ENCODE data around the gene CSRP1. TPM values are rescaled to one million over a fixed set of nuclear protein-coding genes. Genes with fewer than 3 reads are reported as not detected.

The CSRP1 gene
- total and polyA plus RNA-seq, 2 experiments from 2014 or later = 5.8 to 29.9 TPM

DNA sequence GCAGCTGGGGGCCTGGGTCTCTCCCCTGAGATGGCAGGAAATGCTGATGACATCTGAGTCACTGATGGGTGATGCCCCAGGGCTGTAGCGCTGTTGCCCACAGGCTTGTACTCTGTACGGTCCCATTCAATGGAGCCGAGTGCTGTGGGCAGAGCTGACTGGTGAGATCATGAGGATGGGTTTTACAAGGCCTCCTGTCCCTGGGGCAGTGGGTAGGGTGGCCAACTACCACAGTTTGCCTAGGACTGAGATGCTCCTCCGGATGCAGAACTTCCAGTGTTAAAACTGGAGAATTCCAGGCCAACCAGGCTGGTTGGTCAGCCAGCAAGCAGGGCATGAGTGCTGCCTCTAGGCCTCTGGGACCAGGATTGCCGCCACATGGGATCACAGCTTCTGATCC lies 47.1 kb downstream of the CSRP1 start:
- H3K4me2 ChIP-seq = no peak overlapping the region
- no peaks in the 10 kb centered on the region for H4K20me1 ChIP-seq (replicated peaks; ENCODE audit: insufficient read depth)
- Mint-ChIP-seq H3K9me3 (no peaks in the 10 kb centered on the region), H3K36me3 (ENCODE audit: low read depth) (peaks cover 4% of the 10 kb centered on the region), H3K4me3 (no peak overlapping the region), H3K27me3 (ENCODE audit: insufficient read depth, low read depth, poor library complexity) (peaks cover 12% of the 10 kb centered on the region), H3K4me1 (peaks cover 31% of the 10 kb centered on the region), H3K27ac (no peak overlapping the region)
- H2AFZ ChIP-seq = no peak overlapping the region
- no peak for ATAC-seq
- H3K9me2 ChIP-seq (ENCODE audit: insufficient read depth) = no peaks in the 10 kb centered on the region
- H3K4me1 ChIP-seq (ENCODE audit: insufficient read depth) = peaks cover 13% of the 10 kb centered on the region
- no peaks in the 10 kb centered on the region for H3K36me3 ChIP-seq (ENCODE audit: insufficient read depth)
- H3K79me2 ChIP-seq (replicated peaks; ENCODE audit: insufficient read depth) = no peaks in the 10 kb centered on the region
- no peak for DNase-seq (ENCODE audit: low spot score)
- no peak overlapping the region for H3K27ac ChIP-seq (ENCODE audit: low read depth)
- H3K4me3 ChIP-seq = no peak overlapping the region
- H3K27me3 ChIP-seq (ENCODE audit: insufficient read depth) = no peaks in the 10 kb centered on the region
- peaks cover 7% of the 10 kb centered on the region; the same call in 1 of the 2 replicates for H3F3A ChIP-seq (replicated peaks; ENCODE audit: low read depth)
- TF ChIP-seq, protein P1, sequence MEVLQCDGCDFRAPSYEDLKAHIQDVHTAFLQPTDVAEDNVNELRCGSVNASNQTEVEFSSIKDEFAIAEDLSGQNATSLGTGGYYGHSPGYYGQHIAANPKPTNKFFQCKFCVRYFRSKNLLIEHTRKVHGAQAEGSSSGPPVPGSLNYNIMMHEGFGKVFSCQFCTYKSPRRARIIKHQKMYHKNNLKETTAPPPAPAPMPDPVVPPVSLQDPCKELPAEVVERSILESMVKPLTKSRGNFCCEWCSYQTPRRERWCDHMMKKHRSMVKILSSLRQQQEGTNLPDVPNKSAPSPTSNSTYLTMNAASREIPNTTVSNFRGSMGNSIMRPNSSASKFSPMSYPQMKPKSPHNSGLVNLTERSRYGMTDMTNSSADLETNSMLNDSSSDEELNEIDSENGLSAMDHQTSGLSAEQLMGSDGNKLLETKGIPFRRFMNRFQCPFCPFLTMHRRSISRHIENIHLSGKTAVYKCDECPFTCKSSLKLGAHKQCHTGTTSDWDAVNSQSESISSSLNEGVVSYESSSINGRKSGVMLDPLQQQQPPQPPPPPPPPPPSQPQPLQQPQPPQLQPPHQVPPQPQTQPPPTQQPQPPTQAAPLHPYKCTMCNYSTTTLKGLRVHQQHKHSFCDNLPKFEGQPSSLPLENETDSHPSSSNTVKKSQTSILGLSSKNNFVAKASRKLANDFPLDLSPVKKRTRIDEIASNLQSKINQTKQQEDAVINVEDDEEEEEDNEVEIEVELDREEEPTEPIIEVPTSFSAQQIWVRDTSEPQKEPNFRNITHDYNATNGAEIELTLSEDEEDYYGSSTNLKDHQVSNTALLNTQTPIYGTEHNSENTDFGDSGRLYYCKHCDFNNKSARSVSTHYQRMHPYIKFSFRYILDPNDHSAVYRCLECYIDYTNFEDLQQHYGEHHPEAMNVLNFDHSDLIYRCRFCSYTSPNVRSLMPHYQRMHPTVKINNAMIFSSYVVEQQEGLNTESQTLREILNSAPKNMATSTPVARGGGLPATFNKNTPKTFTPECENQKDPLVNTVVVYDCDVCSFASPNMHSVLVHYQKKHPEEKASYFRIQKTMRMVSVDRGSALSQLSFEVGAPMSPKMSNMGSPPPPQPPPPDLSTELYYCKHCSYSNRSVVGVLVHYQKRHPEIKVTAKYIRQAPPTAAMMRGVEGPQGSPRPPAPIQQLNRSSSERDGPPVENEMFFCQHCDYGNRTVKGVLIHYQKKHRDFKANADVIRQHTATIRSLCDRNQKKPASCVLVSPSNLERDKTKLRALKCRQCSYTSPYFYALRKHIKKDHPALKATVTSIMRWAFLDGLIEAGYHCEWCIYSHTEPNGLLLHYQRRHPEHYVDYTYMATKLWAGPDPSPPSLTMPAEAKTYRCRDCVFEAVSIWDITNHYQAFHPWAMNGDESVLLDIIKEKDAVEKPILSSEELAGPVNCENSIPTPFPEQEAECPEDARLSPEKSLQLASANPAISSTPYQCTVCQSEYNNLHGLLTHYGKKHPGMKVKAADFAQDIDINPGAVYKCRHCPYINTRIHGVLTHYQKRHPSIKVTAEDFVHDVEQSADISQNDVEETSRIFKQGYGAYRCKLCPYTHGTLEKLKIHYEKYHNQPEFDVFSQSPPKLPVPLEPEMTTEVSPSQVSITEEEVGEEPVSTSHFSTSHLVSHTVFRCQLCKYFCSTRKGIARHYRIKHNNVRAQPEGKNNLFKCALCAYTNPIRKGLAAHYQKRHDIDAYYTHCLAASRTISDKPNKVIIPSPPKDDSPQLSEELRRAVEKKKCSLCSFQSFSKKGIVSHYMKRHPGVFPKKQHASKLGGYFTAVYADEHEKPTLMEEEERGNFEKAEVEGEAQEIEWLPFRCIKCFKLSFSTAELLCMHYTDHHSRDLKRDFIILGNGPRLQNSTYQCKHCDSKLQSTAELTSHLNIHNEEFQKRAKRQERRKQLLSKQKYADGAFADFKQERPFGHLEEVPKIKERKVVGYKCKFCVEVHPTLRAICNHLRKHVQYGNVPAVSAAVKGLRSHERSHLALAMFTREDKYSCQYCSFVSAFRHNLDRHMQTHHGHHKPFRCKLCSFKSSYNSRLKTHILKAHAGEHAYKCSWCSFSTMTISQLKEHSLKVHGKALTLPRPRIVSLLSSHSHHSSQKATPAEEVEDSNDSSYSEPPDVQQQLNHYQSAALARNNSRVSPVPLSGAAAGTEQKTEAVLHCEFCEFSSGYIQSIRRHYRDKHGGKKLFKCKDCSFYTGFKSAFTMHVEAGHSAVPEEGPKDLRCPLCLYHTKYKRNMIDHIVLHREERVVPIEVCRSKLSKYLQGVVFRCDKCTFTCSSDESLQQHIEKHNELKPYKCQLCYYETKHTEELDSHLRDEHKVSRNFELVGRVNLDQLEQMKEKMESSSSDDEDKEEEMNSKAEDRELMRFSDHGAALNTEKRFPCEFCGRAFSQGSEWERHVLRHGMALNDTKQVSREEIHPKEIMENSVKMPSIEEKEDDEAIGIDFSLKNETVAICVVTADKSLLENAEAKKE (CRISPR knock-in tag; IDR thresholded peaks at IDR 0.05) = no peak
- TF ChIP-seq STAT1 (IDR thresholded peaks at IDR 0.05; ENCODE audit: unreplicated experiment) (no peak), ETS1 (IDR thresholded peaks at IDR 0.05) (no peak), EZH2phosphoT487 (IDR thresholded peaks at IDR 0.05; ENCODE audit: unreplicated experiment) (no peak), ZNF114 (CRISPR knock-in tag; IDR thresholded peaks at IDR 0.05) (no peak), NANOG (IDR thresholded peaks at IDR 0.05; ENCODE audit: borderline replicate concordance) (no peak), JUNB (IDR thresholded peaks at IDR 0.05; ENCODE audit: unreplicated experiment) (no peak)
- TF ChIP-seq, protein P2, sequence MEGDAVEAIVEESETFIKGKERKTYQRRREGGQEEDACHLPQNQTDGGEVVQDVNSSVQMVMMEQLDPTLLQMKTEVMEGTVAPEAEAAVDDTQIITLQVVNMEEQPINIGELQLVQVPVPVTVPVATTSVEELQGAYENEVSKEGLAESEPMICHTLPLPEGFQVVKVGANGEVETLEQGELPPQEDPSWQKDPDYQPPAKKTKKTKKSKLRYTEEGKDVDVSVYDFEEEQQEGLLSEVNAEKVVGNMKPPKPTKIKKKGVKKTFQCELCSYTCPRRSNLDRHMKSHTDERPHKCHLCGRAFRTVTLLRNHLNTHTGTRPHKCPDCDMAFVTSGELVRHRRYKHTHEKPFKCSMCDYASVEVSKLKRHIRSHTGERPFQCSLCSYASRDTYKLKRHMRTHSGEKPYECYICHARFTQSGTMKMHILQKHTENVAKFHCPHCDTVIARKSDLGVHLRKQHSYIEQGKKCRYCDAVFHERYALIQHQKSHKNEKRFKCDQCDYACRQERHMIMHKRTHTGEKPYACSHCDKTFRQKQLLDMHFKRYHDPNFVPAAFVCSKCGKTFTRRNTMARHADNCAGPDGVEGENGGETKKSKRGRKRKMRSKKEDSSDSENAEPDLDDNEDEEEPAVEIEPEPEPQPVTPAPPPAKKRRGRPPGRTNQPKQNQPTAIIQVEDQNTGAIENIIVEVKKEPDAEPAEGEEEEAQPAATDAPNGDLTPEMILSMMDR (conservative IDR thresholded peaks at IDR 0.05; ENCODE audit: low read depth in 2 of 2) = no peak
